ENCODE data around the gene ZDHHC19. TPM values are rescaled to one million over a fixed set of nuclear protein-coding genes. Genes with fewer than 3 reads are reported as not detected.

The ZDHHC19 gene
- total RNA-seq, 2 donors from 2014 or later: 0.42 TPM; not detected in 1

DNA sequence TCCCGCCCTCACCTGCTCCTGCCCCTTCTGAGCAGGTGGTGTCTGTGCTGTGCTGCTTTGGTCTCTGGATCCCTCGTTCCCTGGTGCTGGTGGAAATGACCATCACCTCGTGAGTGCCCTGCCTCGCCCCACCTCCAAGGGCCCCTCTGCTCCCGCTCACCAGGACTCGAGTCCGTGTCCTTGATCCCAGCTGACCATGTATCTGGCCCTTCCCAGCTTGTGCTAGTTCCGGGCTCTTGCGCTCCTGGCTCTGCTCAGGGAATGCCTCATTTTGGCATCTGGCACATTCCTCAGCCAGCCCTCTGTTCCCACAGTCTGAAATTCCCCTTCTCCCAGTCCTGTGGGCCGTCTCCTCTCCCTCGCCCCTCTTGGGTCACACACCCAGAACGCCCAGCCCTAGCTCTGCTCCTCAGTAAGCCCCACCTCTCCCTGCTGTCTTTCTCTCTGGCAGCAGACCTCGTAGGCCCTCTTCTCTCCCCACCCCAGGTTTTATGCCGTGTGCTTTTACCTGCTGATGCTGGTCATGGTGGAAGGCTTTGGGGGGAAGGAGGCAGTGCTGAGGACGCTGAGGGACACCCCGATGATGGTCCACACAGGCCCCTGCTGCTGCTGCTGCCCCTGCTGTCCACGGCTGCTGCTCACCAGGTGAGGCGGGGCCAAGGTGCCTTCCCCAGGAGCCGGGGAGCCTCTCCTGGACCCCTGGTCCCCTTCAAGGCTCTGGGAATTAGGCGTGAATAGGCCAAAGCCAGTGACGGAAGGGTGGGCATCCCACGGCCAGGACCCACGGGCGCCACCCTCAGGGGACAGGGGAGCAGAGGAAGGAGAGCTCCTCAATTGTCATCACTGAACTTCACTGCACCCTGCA is 16.7 kb upstream of the ZDHHC19 start:
- no peaks in the 10 kb centered on the region for H3K36me3 ChIP-seq
- ATAC-seq (ENCODE audit: insufficient number of reproducible peaks, low FRiP score, low read depth): no peak
- H3K4me1 ChIP-seq (ENCODE audit: control insufficient read depth in 1 of 2, low read depth in 2 of 2): no peaks in the 10 kb centered on the region
- no peak overlapping the region for H3K4me3 ChIP-seq
- no peaks in the 10 kb centered on the region for H3K27me3 ChIP-seq (replicated peaks; ENCODE audit: insufficient read depth)
- TF ChIP-seq, protein P1, sequence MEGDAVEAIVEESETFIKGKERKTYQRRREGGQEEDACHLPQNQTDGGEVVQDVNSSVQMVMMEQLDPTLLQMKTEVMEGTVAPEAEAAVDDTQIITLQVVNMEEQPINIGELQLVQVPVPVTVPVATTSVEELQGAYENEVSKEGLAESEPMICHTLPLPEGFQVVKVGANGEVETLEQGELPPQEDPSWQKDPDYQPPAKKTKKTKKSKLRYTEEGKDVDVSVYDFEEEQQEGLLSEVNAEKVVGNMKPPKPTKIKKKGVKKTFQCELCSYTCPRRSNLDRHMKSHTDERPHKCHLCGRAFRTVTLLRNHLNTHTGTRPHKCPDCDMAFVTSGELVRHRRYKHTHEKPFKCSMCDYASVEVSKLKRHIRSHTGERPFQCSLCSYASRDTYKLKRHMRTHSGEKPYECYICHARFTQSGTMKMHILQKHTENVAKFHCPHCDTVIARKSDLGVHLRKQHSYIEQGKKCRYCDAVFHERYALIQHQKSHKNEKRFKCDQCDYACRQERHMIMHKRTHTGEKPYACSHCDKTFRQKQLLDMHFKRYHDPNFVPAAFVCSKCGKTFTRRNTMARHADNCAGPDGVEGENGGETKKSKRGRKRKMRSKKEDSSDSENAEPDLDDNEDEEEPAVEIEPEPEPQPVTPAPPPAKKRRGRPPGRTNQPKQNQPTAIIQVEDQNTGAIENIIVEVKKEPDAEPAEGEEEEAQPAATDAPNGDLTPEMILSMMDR (IDR thresholded peaks at IDR 0.05): no peak
- H3K9me3 ChIP-seq: no peaks in the 10 kb centered on the region
- DNase-seq (ENCODE audit: low spot score): no peak
- no peak overlapping the region for H3K27ac ChIP-seq

DNA sequence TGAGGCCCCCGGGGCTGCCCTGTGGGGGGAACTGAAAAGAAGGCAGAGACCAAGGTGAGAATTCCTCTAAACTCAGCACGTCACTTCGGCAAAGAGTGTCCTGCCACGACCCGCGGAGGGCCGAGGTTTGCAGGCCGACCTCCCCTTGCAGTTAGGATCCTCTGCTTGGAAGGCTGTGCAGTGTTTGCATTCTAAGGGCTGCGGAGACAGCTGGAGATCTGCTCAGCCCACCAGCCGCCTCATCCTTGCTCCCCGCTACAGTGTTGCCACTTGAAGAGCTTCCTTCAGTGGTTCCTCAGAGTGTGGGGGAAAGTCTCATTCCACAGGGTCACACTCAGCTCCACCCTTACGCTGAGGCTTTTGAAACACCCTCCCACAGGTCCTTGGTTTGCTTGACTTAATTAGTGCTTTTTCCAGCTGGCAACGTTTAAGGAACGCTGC is 15.9 kb upstream of the ZDHHC19 start:
- no peak overlapping the region for H3K27ac ChIP-seq
- no peaks in the 10 kb centered on the region for H3K4me1 ChIP-seq (ENCODE audit: control insufficient read depth in 1 of 2, low read depth in 2 of 2)
- H3K4me3 ChIP-seq: no peak overlapping the region
- TF ChIP-seq, protein P1 (IDR thresholded peaks at IDR 0.05): no peak
- ATAC-seq (ENCODE audit: insufficient number of reproducible peaks, low FRiP score, low read depth): no peak
- no peaks in the 10 kb centered on the region for H3K36me3 ChIP-seq
- no peaks in the 10 kb centered on the region for H3K27me3 ChIP-seq (replicated peaks; ENCODE audit: insufficient read depth)
- no peaks in the 10 kb centered on the region for H3K9me3 ChIP-seq
- no peak for DNase-seq (ENCODE audit: low spot score)

DNA sequence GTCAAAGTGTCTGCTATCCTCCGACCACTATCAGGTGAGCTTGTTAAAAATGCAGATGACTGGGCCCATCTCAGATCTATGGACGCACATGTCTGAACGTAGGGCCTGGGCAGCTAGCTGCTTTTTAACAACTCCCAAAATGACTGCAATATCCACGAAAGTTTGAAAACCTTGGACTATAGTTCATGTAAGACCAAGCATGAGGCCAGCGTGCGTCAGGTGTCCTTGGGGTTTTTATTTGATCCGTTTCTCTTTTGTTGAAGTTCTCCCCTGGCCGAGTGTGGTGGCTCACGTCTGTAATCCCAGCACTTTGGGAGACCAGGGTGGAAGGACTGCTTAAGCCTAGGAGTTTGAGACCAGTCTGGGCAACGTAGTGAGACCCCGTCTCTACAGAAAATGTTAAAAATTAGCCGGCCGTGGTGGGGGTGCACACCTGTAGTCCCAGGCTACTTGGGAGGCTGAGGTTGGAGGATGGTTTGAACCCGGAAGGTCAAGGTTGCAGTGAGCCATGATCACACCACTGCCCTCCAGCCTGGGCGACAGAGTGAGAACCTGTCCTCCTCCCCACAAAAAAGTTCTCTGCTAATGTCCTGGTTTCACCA is 14.7 kb upstream of the ZDHHC19 start:
- Histone ChIP-seq H3K36me3 (no peaks in the 10 kb centered on the region), H3K9me3 (no peaks in the 10 kb centered on the region), H3K4me3 (no peak overlapping the region), H3K4me1 (ENCODE audit: control insufficient read depth in 1 of 2, low read depth in 2 of 2) (no peaks in the 10 kb centered on the region), H3K27me3 (replicated peaks; ENCODE audit: insufficient read depth) (no peaks in the 10 kb centered on the region), H3K27ac (no peak overlapping the region)
- TF ChIP-seq, protein P1 (IDR thresholded peaks at IDR 0.05): no peak
- DNase-seq (ENCODE audit: low spot score) (no peak), ATAC-seq (ENCODE audit: insufficient number of reproducible peaks, low FRiP score, low read depth) (no peak)

DNA sequence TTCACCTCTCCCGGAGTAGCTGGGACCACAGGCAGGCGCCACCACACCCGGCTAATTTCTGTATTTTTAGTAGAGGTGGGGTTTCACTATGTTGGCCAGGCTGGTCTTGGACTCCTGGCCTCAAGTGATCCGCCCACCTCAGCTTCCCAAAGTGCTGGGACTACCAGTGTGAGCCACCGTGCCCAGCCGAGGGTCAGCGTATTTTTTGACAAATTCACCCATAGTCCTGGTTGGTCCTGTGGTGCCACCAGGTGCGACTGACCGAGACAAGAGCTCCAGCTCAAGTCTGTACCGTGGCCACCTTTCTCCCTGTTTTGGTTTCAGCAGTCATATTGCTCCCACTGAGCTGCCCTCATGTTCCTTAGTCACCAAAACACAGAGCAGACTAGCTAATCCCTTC is 13.9 kb upstream of the ZDHHC19 start:
- Histone ChIP-seq H3K4me1 (ENCODE audit: control insufficient read depth in 1 of 2, low read depth in 2 of 2) (peaks cover 0 to under 1% of the 10 kb centered on the region in 2 donors), H3K36me3 (no peaks in the 10 kb centered on the region), H3K27me3 (replicated peaks; ENCODE audit: insufficient read depth) (no peaks in the 10 kb centered on the region), H3K9me3 (no peaks in the 10 kb centered on the region), H3K27ac (no peak overlapping the region), H3K4me3 (no peak overlapping the region)
- DNase-seq (ENCODE audit: low spot score) (no peak), ATAC-seq (ENCODE audit: insufficient number of reproducible peaks, low FRiP score, low read depth) (no peak)
- TF ChIP-seq, protein P1 (IDR thresholded peaks at IDR 0.05): no peak

DNA sequence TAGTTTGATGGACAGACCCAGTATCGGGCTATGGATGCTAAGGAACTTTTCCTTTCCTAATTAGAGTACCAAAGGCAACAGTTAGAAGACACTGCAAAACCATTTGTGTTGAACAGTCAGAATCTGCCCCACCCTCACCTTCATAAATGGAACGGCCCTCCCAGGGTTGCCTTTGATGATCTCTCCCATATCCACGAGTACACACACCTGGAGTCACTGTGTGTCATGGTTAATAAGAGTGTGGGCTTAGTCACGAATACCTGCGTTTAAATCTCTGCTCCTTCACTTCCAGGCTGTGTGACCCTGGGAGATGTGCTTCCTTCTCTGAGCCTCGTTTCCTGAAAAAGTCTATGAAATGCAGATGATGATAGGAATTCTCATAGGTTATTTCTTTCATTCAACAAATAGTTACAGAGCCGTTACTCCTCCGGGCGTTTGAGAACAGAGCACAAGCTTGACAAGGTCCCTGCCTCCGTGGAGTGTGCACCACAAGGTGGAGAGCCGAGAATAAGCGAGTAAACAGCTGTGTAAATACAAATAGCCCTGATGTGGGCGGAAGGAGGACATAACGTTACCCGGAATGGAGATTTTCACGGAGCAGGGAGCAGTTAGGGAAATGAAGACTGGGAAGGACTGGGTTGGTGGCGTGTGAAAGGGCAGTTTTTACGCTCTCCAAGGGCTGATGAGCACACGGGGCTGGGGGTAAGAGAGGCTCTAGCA is 11.8 kb upstream of the ZDHHC19 start:
- no peak for DNase-seq (ENCODE audit: low spot score)
- no peak for ATAC-seq (ENCODE audit: insufficient number of reproducible peaks, low FRiP score, low read depth)
- no peaks in the 10 kb centered on the region for H3K9me3 ChIP-seq
- H3K27ac ChIP-seq: no peak overlapping the region
- H3K27me3 ChIP-seq (replicated peaks; ENCODE audit: insufficient read depth): no peaks in the 10 kb centered on the region
- TF ChIP-seq, protein P1 (IDR thresholded peaks at IDR 0.05): no peak
- H3K36me3 ChIP-seq: no peaks in the 10 kb centered on the region
- no peak overlapping the region for H3K4me3 ChIP-seq
- peaks cover 0 to 9% of the 10 kb centered on the region in 2 donors for H3K4me1 ChIP-seq (ENCODE audit: control insufficient read depth in 1 of 2, low read depth in 2 of 2)
